GM06990 (cell line): ENCODE measurements around the gene NFKBIZ.

Source experiments
- DNase-seq: peaks from one replicate; pipeline ENCODE4 v3.0.0-alpha.2; 2011; ENCODE audit not compliant: insufficient read length; ENCODE audit errors: extremely low read depth
- H3K27me3 ChIP-seq: replicated peaks from 2 replicates; pipeline ENCODE4 v1.6.0; 2011; ENCODE audit warnings: low read length; ENCODE audit not compliant: control insufficient read depth, insufficient read depth
- H3K36me3 ChIP-seq: 2 replicates; pipeline ENCODE4 v1.5.1; 2011; ENCODE audit warnings: low read length; ENCODE audit not compliant: control insufficient read depth, insufficient read depth
- H3K4me3 ChIP-seq: replicated peaks from 2 replicates; pipeline ENCODE4 v1.5.1; 2011; ENCODE audit warnings: low read depth, mild to moderate bottlenecking, control low read depth, low read length
- TF ChIP-seq, protein P1 (sequence below): IDR thresholded peaks from 2 replicates; pipeline ENCODE4 v1.5.1; 2011; ENCODE audit warnings: low read length, control low read depth, mild to moderate bottlenecking, inconsistent platforms; ENCODE audit not compliant: insufficient read depth, poor library complexity, severe bottlenecking

NFKBIZ gene

DNA sequence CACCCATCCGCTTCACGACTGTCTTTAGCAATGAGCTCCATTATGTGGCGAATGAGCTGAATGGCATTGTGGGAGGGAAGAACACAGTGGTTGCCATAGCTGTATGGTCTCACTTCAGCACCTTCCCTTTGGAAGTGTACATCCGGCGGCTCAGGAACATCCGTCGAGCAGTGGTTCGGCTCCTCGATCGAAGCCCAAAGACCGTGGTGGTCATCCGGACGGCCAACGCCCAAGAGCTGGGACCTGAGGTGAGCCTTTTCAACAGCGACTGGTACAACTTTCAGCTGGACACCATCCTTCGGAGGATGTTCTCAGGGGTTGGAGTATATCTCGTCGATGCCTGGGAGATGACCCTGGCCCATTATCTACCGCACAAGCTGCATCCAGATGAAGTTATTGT lies 27.8 kb upstream of the NFKBIZ start:
- H3K36me3 ChIP-seq: peaks cover 2% of the 10 kb centered on the region; the same call in 1 of the 2 replicates
- no peaks in the 10 kb centered on the region for H3K27me3 ChIP-seq
- no peak for DNase-seq
- no peak overlapping the region for H3K4me3 ChIP-seq
- TF ChIP-seq, protein P1, sequence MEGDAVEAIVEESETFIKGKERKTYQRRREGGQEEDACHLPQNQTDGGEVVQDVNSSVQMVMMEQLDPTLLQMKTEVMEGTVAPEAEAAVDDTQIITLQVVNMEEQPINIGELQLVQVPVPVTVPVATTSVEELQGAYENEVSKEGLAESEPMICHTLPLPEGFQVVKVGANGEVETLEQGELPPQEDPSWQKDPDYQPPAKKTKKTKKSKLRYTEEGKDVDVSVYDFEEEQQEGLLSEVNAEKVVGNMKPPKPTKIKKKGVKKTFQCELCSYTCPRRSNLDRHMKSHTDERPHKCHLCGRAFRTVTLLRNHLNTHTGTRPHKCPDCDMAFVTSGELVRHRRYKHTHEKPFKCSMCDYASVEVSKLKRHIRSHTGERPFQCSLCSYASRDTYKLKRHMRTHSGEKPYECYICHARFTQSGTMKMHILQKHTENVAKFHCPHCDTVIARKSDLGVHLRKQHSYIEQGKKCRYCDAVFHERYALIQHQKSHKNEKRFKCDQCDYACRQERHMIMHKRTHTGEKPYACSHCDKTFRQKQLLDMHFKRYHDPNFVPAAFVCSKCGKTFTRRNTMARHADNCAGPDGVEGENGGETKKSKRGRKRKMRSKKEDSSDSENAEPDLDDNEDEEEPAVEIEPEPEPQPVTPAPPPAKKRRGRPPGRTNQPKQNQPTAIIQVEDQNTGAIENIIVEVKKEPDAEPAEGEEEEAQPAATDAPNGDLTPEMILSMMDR: no peak

DNA sequence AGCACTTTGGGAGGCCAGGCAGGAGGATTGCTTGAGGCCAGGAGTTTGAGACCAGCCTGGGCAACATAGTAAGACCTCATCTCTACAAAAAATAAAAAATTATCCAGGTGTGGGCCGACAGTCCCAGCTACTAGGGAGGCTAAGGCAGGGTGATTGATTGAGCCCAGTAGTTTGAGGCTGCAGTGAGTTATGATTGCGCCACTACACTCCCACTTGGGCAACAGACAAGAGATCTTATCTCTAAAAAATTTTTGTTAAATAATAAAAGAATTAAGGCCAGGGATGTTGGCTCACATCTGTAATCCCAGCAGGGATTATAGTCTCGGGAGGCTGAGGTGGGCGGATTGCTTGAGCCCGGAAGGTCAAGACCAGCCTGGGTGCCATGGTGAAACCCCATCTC lies 25.8 kb upstream of the NFKBIZ start:
- H3K4me3 ChIP-seq: no peak overlapping the region
- no peak for DNase-seq
- no peaks in the 10 kb centered on the region; the same call in 1 of the 2 replicates for H3K36me3 ChIP-seq
- TF ChIP-seq, protein P1: no peak
- no peaks in the 10 kb centered on the region for H3K27me3 ChIP-seq

DNA sequence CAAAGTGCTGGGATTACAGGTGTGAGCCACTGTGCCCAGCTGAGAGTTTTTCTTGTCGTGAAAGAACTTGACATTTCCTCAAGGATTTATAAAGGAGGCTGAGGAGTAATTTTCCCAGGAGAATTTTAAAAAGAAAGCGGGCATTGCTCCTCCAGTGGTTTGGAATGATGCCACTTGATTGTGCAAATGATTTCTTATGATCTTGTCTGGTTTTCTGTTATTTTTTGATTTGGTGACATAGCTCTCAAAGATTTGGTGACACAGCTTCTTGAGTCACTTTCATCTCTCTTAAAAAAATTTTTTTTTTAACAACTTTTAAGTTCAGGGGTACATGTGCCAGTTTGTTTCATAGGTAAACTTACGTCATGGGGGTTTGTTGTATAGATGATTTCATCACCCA lies 24.6 kb upstream of the NFKBIZ start:
- DNase-seq: no peak
- Histone ChIP-seq H3K27me3 (no peaks in the 10 kb centered on the region), H3K4me3 (no peak overlapping the region), H3K36me3 (no peaks in the 10 kb centered on the region; the same call in 1 of the 2 replicates)
- TF ChIP-seq, protein P1: no peak

DNA sequence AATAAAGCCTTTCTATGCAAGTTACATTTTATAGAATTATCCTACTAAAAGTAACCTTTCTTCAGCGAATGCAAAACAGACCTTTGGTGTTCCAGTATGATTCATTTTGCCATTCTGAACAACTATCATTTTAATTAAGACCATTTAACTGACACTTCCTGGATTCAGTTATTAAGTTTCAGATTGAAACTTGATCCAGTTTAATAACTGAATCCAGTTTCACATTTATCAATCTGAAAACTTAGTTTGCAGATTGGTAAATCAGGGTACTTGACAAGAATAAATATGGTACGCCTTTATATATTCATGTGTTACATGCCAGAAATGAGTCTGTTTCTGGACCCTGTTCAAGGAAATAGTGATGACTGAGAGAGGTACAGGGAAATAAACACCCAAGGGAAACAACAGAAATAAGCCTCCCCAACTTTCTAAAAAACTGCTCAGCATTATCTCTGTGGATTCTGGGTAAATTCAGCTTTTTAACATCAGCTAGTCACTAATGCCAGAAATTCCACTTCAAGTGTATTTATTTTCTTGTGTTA lies 23.3 kb upstream of the NFKBIZ start:
- TF ChIP-seq, protein P1: no peak
- H3K27me3 ChIP-seq: no peaks in the 10 kb centered on the region
- DNase-seq: no peak
- no peaks in the 10 kb centered on the region; the same call in 1 of the 2 replicates for H3K36me3 ChIP-seq
- H3K4me3 ChIP-seq: no peak overlapping the region

DNA sequence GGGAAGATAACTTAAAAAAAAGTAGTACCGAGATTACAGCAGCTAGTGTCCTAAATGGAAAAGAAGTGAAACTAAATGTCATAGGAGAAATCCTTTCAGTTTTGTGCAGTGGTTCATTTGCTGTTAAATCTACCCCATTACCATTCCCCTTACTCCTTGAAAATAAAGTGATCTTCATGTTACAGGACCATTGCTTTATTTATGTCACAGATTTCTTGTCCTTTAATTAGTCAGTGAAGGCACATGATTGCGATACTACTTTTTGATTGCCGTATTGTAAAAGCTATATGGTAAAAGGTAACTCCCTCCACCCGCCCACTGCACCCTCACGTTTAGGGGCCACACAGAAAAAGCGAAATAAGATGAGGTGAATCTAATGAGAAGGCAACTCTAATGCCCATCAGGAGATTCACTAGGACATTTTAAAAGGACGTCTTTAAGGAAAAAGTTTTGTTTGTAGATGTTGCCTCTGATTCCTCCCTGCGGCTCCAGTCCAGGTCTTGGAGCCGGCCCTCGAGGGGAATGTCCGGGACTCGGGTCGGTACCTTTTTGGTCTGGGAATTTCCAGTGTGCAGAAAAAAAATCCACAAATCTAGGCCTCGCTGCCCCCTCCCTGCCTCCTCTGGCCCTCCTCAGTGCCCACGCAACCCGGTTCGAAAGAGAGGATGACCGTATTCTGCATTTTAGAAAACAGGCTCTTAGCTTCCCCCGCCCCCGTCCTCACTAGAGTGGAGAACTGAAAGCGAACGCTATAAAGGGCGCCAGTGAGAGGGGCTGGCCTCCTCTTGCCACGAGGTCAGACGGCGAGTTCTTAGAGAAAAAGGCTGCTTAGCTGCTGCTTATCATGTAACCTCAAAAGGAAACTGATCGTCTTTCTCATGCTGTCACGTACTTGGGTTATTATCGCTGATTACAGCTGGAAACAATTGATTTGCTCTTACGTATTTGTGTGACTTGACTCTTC lies 21.8 kb upstream of the NFKBIZ start:
- peak; percentile 87 for DNase-seq
- Histone ChIP-seq H3K27me3 (no peaks in the 10 kb centered on the region), H3K4me3 (peak overlapping the region; percentile 80), H3K36me3 (no peaks in the 10 kb centered on the region)
- TF ChIP-seq, protein P1: no peak
